ENCODE results near the gene BCL10.
A peak's percentile ranks its signal among the peaks of the same experiment; 100 is the strongest.

Gene BCL10

DNA sequence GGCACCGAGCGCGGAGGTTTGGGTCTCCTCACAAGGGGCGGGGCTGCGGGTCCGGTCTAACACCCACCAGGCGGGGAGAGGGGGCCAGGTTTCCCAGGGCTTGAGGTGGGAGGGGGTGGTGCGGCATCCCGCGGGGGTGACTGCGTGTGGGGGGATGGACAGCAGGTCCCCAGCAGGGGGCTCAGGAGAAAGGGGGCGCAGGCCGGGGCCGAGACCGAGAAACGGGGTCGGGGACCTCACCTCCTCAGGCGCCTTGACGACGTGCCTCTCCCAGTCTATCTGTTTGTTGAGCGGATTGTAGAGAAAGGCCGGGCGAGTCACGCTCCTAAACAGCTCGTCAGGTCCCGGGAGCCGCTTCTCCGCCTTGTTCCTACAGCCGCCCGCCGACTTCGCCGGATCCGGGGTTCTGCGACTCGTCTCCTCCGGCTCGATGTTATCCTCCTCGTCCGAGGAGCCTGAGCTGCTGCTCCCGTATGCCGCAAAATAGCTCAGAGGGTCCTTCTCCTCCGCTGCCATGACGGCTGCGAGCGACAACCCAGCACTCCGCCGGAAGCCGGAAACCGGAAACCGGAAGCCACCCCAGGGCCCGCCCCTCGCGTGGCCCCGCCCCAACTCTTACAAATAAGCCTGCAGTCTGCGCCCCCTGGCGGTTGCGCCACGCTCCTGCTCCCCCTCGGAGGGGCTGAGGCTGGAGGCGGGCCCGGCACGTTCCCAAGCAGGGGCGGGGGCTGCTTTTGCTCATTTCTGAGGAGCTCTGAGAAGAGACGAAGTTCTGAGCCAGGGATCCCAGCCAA, 17.1 kb downstream of the BCL10 start, which contains the start of gene C1orf52 (continued):
- TF ChIP-seq CTCF (tag by site-specific recombination; IDR thresholded peaks at IDR 0.05) (peak; percentile 78), MYNN (tag by site-specific recombination; IDR thresholded peaks at IDR 0.05; ENCODE audit: borderline replicate concordance) (no peak), GLI4 (tag by site-specific recombination; IDR thresholded peaks at IDR 0.05) (no peak), ZNF302 (tag by site-specific recombination; IDR thresholded peaks at IDR 0.05; ENCODE audit: low read depth) (no peak), ZNF707 (tag by site-specific recombination; IDR thresholded peaks at IDR 0.05) (no peak), ZEB2 (tag by site-specific recombination; IDR thresholded peaks at IDR 0.05) (peak; percentile 66), ZNF677 (tag by site-specific recombination; IDR thresholded peaks at IDR 0.05) (no peak), ZNF184 (tag by site-specific recombination; IDR thresholded peaks at IDR 0.05) (no peak), KLF7 (tag by site-specific recombination; IDR thresholded peaks at IDR 0.05; ENCODE audit: borderline replicate concordance) (no peak), ZNF146 (tag by site-specific recombination; IDR thresholded peaks at IDR 0.05) (no peak; the same call in 1 of the 2 replicates), ZNF169 (tag by site-specific recombination; IDR thresholded peaks at IDR 0.05) (no peak), ZSCAN16 (tag by site-specific recombination; IDR thresholded peaks at IDR 0.05) (no peak), ZNF148 (tag by site-specific recombination; IDR thresholded peaks at IDR 0.05; ENCODE audit: borderline replicate concordance) (no peak), ZNF239 (tag by site-specific recombination; IDR thresholded peaks at IDR 0.05) (no peak), ZSCAN30 (tag by site-specific recombination; IDR thresholded peaks at IDR 0.05) (peak; percentile 72; the same call in 1 of the 2 replicates), GFI1B (tag by site-specific recombination; IDR thresholded peaks at IDR 0.05) (no peak), ZNF23 (tag by site-specific recombination; IDR thresholded peaks at IDR 0.05; ENCODE audit: borderline replicate concordance) (no peak), ZNF221 (tag by site-specific recombination; IDR thresholded peaks at IDR 0.05; ENCODE audit: borderline replicate concordance) (no peak), RBAK (tag by site-specific recombination; IDR thresholded peaks at IDR 0.05) (no peak), SP3 (tag by site-specific recombination; IDR thresholded peaks at IDR 0.05) (peak; percentile 84), ZNF274 (IDR thresholded peaks at IDR 0.05; ENCODE audit: low read length) (no peak), ZNF274 (tag by site-specific recombination; IDR thresholded peaks at IDR 0.05; ENCODE audit: borderline replicate concordance) (no peak), ZNF366 (tag by site-specific recombination; conservative IDR thresholded peaks at IDR 0.05) (no peak), ZNF350 (tag by site-specific recombination; IDR thresholded peaks at IDR 0.05) (no peak), ZNF624 (tag by site-specific recombination; IDR thresholded peaks at IDR 0.05) (no peak), INSM2 (tag by site-specific recombination; IDR thresholded peaks at IDR 0.05) (no peak), ZNF654 (tag by site-specific recombination; IDR thresholded peaks at IDR 0.05; ENCODE audit: low read depth) (no peak), ATF2 (tag by site-specific recombination; IDR thresholded peaks at IDR 0.05; ENCODE audit: low read depth) (no peak), ZNF530 (tag by site-specific recombination; IDR thresholded peaks at IDR 0.05; ENCODE audit: low read depth) (no peak)
- TF ChIP-seq, protein P1, sequence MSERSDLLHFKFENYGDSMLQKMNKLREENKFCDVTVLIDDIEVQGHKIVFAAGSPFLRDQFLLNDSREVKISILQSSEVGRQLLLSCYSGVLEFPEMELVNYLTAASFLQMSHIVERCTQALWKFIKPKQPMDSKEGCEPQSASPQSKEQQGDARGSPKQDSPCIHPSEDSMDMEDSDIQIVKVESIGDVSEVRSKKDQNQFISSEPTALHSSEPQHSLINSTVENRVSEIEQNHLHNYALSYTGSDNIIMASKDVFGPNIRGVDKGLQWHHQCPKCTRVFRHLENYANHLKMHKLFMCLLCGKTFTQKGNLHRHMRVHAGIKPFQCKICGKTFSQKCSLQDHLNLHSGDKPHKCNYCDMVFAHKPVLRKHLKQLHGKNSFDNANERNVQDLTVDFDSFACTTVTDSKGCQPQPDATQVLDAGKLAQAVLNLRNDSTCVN (tag by site-specific recombination; optimal IDR thresholded peaks at IDR 0.05), result peak; percentile 28
- TF ChIP-seq, protein P2, sequence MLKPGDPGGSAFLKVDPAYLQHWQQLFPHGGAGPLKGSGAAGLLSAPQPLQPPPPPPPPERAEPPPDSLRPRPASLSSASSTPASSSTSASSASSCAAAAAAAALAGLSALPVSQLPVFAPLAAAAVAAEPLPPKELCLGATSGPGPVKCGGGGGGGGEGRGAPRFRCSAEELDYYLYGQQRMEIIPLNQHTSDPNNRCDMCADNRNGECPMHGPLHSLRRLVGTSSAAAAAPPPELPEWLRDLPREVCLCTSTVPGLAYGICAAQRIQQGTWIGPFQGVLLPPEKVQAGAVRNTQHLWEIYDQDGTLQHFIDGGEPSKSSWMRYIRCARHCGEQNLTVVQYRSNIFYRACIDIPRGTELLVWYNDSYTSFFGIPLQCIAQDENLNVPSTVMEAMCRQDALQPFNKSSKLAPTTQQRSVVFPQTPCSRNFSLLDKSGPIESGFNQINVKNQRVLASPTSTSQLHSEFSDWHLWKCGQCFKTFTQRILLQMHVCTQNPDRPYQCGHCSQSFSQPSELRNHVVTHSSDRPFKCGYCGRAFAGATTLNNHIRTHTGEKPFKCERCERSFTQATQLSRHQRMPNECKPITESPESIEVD (tag by site-specific recombination; IDR thresholded peaks at IDR 0.05), result no peak
